Muscle of leg (tissue), 16 donors: Measurements from ENCODE around the gene SLC7A10. TPM values are rescaled to one million over a fixed set of nuclear protein-coding genes. Genes with fewer than 3 reads are reported as not detected.

Experiments
- DNase-seq: peaks from one replicate; pipeline ENCODE4 v3.0.0; 2013
- H3K27ac ChIP-seq: one replicate; pipeline ENCODE4 v1.5.1; 2013; ENCODE audit warnings: mild to moderate bottlenecking, low read length, control low read depth
- H3K27me3 ChIP-seq: one replicate; pipeline ENCODE4 v1.6.1; 2013; ENCODE audit warnings: low read length; ENCODE audit not compliant: control insufficient read depth, insufficient read depth
- H3K36me3 ChIP-seq: one replicate; pipeline ENCODE4 v1.6.1; 2013; ENCODE audit warnings: low read length; ENCODE audit not compliant: control insufficient read depth, insufficient read depth
- H3K4me1 ChIP-seq: one replicate; pipeline ENCODE4 v1.6.1; 2013; ENCODE audit warnings: low read length; ENCODE audit not compliant: control insufficient read depth, insufficient read depth
- H3K4me3 ChIP-seq: one replicate; pipeline ENCODE4 v1.5.1; 2013; ENCODE audit warnings: low read length, control low read depth
- H3K9me3 ChIP-seq: replicated peaks from 2 replicates; pipeline ENCODE4 v1.6.1; 2013; ENCODE audit warnings: low read depth, low read length; ENCODE audit not compliant: control insufficient read depth
- WGBS: methylation state at CpG from one replicate; pipeline ENCODE4 v1.1.5; 2013; ENCODE audit warnings: missing lambda C conversion rate; ENCODE audit not compliant: insufficient coverage; 5-methylcytosine and 5-hydroxymethylcytosine counted together
- long read RNA-seq, 11 donors: transcript quantifications; one replicate each; lab custom pipeline, GENCODE V29; 2026
- polyA plus RNA-seq, 8 donors: library from polyadenylated mRNA; unstranded; fragments of 120-200 nt; gene quantifications; one replicate each; pipeline versions ENCODE4 v1.2.1 to v1.2.3, GENCODE V29; 2013; ENCODE audit warnings: inconsistent platforms in 1 of 8, low replicate concordance in 1 of 8; ENCODE audit not compliant: insufficient read length in 8 of 8, insufficient read depth in 1 of 8
- total RNA-seq: library from RNA; stranded (reverse); fragments of 120-200 nt; gene quantifications from one replicate; pipeline ENCODE4 v1.2.4, GENCODE V29; 2013

Gene SLC7A10
- total RNA-seq (4.7 TPM), polyA plus RNA-seq (10 to 100 TPM in 4 of 8 donors, 1 to 10 TPM in 4; 4.9 to 12.2 (median 9.9) TPM)
- long read RNA-seq, donor 1, partial matches to known transcripts, result 0 of 3 reads
- long read RNA-seq, donor 1, other reads (novel, unspliced or antisense), result 0 of 3 reads
- long read RNA-seq, donor 2, result 0 reads
- long read RNA-seq, donor 3, transcript SLC7A10-201 (11 exons, 1,946 nt), result major isoform, 5 of 5 reads
- long read RNA-seq, donor 3, partial matches to known transcripts, result 0 of 5 reads
- long read RNA-seq, donor 3, other reads (novel, unspliced or antisense), result 0 of 5 reads
- long read RNA-seq, donor 4, partial matches to known transcripts, result 0 of 3 reads
- long read RNA-seq, donor 4, other reads (novel, unspliced or antisense), result 0 of 3 reads
- long read RNA-seq, donor 5, partial matches to known transcripts, result 0 of 3 reads
- long read RNA-seq, donor 5, other reads (novel, unspliced or antisense), result 0 of 3 reads
- long read RNA-seq, donor 6, partial matches to known transcripts, result 0 of 3 reads
- long read RNA-seq, donor 6, other reads (novel, unspliced or antisense), result 0 of 3 reads
- long read RNA-seq, donor 7, partial matches to known transcripts, result 0 of 2 reads
- long read RNA-seq, donor 7, other reads (novel, unspliced or antisense), result 0 of 2 reads
- long read RNA-seq, donor 8, result 0 reads
- long read RNA-seq, donor 9, partial matches to known transcripts, result 0 of 1 reads
- long read RNA-seq, donor 9, other reads (novel, unspliced or antisense), result 0 of 1 reads
- long read RNA-seq, donor 10, partial matches to known transcripts, result 0 of 4 reads
- long read RNA-seq, donor 10, other reads (novel, unspliced or antisense), result 0 of 4 reads
- long read RNA-seq, donor 11, result 0 reads

DNA sequence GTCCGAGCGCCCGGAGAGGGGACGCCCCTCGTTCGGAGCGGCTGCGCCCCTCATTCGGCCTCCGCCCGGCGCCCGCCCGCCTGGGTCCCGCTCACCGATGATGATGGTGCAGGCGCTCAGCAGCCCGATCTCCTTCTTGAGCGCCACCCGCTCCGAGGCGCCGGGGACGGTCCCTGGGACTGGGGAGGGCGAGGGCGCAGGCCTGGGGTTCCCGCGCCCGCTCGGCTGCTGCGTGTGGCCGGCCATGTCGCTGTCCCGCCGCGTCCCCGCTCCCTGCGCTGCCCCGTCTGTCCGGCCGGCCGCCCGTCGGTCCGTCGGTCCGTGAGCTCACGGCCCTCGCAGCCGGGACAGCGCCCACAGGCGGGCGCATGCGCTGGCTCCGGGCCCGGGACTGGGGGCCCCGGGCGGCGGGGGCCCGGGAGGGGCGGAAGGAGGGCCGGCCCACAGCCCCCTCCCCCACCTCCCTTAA is at the start of gene SLC7A10:
Gene SLC7A10 (minus strand): TSS at position 393 of the 469 bp plus-strand sequence. CDS start 147 bp downstream, at position 246.
- no peak within 1 kb of the TSS for H3K27ac ChIP-seq
- peaks cover 54% of the 10 kb centered on the region for H3K27me3 ChIP-seq
- peaks cover 16% of the 10 kb centered on the region for H3K4me1 ChIP-seq
- peaks cover 16% of the 10 kb centered on the region for H3K9me3 ChIP-seq
- peak within 1 kb of the TSS; percentile 34 for H3K4me3 ChIP-seq
- H3K36me3 ChIP-seq, result no peaks in the 10 kb centered on the region
- DNase-seq, result peak; percentile 58
- WGBS, result under 1% methylated on average over 35 of the region's 62 CpGs

DNA sequence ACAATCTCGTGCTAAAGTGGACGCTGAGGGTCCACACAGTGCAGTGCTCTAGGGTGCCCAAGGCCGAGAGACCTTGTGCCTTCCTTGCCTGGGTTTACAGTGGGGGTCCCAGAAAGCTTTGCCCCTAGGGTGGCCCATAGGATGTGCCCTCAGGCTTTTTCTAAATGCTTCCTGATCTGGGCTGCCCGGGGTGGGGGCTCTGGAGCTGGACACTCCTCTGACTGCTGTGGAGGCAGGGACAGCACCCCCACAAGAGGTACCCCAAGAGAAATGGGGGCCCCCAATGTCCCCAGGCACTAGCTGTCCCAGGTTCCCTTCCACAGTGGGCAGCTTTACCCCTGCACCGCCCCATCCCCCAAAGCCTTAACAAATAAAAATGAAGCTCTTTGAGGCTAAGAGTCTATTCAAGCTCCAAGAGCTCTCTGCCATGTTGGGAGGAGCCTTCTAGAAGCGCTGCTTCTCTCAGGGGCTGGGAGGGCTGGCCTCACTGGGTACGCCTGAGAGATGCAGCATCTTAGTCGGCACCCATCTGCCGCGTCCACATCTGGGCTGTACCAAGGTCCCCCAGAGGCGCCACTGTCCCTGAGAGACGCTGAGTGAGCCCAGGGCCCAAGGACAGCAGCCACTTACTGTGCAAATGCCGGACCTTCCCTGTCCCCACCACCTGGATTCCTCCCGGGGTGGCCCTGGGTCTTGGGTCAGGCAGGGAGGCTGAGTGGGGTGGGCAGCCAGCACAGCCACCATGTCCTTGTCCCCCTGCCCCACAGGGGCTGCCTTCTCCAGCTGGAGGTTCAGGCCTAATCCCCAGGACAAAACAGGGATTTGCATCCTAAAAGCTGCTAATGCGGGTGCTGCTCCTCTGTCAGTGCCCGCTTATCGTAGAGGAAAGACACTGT is 49.3 kb upstream of the SLC7A10 start:
- H3K4me3 ChIP-seq, result no peak overlapping the region
- H3K9me3 ChIP-seq, result no peaks in the 10 kb centered on the region
- no peaks in the 10 kb centered on the region for H3K27me3 ChIP-seq
- 81% methylated on average over 14 of the region's 17 CpGs for WGBS
- peak overlapping the region; percentile 13 for H3K27ac ChIP-seq
- DNase-seq, result no peak
- H3K36me3 ChIP-seq, result no peaks in the 10 kb centered on the region
- H3K4me1 ChIP-seq, result peaks cover 36% of the 10 kb centered on the region

DNA sequence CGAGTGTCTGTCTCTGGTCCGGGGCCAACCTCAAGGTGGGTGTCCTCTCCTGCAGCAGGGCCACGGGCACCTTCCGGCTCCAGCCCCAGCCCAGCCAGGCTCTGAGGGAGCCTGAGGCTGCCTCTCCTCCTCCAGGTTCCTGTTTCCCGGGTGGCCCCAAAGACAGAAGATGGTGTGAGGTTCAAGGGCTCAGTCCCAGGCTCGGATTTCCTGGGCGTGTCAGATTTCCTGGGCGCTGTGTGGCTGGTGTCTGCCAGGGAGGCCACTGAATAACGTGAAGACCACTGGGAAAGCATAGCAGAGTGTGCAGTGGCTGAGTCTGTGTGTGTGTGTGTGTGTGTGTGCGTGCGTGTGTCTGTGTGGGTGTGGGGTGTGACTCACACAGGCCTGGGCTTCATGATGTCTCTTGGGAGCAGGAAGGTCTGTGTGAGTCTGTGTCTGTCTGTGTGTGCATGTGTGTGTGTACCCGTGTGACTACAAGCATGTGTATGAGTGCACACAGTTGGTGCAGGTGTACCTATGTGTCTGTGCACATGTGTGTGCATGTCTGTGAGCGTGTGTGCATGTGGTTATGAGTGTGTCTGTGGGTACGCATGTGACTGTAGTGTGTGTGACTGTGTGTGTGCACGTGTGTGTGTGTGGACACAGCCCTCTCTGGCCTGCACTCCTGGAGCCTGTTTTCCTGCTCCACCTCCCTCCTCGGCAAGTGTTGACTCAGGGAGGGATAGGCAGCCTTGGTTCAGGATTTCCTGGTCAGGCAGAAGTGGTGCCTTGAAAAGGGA is 48.4 kb upstream of the SLC7A10 start:
- 19% methylated on average over 11 of the region's 16 CpGs for WGBS
- Histone ChIP-seq H3K27me3 (no peaks in the 10 kb centered on the region), H3K9me3 (no peaks in the 10 kb centered on the region), H3K4me3 (no peak overlapping the region), H3K36me3 (no peaks in the 10 kb centered on the region), H3K4me1 (peaks cover 35% of the 10 kb centered on the region), H3K27ac (peak overlapping the region; percentile 13)
- DNase-seq, result peak; percentile 85

DNA sequence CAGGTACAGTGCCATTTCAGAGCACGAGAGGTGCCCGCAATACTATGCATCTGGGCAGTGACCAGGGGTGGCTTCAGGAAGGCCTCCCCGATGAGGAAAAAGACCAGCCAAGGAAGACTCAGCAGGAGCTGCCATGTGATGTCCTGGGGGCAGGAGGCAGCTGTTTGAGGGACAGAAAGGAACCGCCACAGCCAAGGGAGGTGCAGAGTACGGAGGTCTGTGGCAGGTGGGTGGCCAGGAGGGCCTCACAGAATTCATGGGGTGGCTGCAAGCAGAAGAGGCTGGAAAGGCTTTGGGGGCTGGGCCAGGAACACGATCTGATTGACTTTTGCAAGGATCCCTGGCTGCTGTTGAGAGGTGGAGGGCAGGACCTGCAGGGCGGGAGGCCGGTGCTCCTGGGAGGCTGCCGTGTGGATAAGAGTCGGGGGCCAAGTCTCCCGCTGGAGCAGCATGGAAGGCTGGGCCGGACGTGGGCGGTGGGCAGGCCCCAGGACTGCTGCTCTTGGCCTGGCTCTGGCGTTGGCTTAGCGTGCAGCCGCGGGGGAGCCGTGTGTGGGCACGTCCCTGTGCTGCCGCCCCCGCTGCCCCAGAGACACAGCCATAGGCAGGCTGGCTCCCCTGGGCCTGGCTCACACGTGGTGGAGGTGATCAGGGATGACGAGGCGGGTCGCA is 47.6 kb upstream of the SLC7A10 start:
- Histone ChIP-seq H3K27me3 (no peaks in the 10 kb centered on the region), H3K9me3 (no peaks in the 10 kb centered on the region), H3K27ac (no peak overlapping the region), H3K36me3 (no peaks in the 10 kb centered on the region), H3K4me1 (peaks cover 32% of the 10 kb centered on the region), H3K4me3 (no peak overlapping the region)
- WGBS, result 44% methylated on average over 11 of the region's 26 CpGs
- DNase-seq, result no peak

DNA sequence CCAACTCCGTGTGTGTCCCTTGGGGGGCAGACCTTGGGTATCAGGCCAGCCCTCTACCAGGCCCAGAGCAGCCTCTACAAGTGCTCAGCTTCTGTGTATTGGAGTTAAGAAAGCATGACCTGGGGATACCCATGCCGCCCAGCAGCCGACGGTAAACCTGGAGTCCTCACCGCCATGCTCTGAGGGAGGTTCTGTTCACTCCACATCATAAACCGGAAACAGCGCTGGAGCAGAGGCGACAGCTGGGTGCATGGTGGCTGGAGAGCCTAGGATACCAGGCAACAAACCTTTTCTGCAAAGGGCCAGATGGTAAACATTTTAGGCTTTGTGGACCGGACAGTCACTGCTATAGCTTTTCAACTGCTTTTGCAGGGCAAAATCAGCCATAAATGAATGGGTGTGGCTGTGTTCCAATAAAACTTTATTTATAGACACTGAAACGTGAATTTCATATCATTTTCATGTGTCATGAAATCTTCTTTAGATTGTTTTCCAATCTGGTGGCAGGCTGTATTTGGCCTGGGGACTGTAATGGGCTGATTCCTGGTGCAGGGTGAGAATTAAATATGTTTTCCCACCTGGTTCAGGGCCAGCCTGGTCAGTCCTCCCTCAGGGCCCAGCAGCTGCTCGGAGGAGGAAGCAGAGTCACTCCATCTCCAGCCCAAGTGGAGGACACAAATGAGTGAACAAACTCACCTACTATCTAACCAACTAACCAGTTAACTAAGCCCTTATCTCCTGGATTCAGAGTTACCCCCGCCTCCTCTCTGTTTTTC is 45.8 kb upstream of the SLC7A10 start:
- Histone ChIP-seq H3K4me3 (no peak overlapping the region), H3K27me3 (no peaks in the 10 kb centered on the region), H3K4me1 (peaks cover 30% of the 10 kb centered on the region), H3K36me3 (no peaks in the 10 kb centered on the region), H3K9me3 (no peaks in the 10 kb centered on the region), H3K27ac (no peak overlapping the region)
- no peak for DNase-seq
- WGBS, result 67% methylated on average over 9 of the region's 12 CpGs

DNA sequence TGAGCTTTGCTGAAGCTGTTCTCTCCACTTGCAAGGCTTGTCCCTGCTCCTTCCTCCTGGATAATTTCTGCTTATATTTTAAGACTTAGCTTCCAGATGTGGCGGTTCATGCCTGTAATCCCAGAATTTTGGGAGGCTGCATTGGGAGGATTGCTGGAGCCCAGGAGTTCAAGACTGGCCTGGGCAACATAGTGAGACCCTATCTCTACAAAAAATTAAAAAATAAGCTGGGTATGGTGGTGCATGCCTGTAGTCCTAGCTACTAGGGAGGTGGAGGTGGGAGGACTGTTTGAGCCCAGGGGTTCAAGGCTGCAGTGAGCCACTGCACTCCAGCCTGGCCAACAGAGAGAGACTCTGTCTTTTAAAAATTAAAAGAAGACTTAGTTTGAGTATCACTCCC is 45.1 kb upstream of the SLC7A10 start:
- H3K36me3 ChIP-seq, result no peaks in the 10 kb centered on the region
- WGBS, result 100% methylated on average over 1 of the region's 1 CpG
- no peak overlapping the region for H3K4me3 ChIP-seq
- H3K9me3 ChIP-seq, result no peaks in the 10 kb centered on the region
- H3K27ac ChIP-seq, result no peak overlapping the region
- peaks cover 30% of the 10 kb centered on the region for H3K4me1 ChIP-seq
- H3K27me3 ChIP-seq, result no peaks in the 10 kb centered on the region
- no peak for DNase-seq

DNA sequence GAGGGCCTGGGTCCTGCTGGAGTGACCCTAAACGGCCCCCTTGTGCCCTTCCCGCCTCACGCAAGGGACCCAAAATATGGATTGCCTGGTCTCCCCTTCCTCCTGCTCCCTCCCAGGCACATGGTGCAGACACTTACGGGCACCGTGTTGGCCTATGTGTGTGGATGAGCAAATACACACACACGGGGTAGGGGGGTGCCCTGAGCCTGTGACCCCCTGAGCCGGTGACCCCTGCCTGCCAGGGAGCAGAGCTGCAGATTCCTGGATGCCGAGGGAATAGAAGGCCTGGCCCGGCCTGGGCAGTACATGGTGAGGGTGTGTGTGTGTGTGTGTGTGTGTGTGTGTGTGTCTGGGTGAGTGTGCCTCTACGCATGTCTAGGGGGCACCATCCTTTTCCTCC is 43.4 kb upstream of the SLC7A10 start:
- no peak overlapping the region for H3K4me3 ChIP-seq
- H3K27ac ChIP-seq, result no peak overlapping the region
- DNase-seq, result no peak

DNA sequence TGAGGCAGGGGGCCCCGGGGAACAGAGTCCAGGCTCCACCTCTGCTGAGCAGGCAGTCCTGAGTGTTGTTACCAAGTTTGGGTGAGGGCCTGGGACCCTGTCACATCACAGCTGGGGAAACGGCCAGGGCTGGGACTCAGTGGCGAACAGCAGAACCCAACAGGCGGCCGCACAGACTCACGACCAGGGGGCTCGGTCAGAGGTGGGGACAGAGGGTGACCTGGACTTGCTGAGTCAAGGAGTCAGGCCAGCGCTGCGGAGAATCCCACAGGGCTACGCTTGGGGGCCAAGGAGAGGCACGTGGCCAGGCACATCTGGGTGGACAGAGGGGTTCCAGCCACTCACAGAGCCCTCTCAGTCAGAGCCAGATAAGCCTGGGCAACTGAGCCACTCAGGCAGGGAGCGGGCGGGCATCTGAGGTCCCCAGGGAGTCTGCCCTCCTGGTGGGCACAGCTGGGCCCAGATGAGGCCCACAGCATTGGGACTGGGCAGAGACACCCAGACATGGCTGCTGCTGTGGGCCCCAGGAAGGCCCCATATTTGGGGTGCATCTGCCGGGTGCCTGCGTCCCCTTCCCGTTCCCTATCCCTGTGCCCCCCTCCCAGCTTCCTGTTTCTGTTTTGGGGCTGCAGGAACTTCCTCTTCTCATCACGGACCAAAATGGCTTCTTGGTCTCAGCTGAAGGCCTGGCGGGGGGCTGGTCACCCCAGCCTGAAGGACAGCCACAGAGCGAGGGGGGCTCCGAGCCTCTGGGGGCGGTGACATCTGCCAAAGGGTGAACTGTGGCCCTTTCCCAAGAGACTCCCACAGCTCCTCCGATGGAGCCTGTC is 42.7 kb upstream of the SLC7A10 start:
- no peaks in the 10 kb centered on the region for H3K36me3 ChIP-seq
- H3K4me1 ChIP-seq, result peaks cover 15% of the 10 kb centered on the region
- WGBS, result 70% methylated on average over 20 of the region's 22 CpGs
- H3K27me3 ChIP-seq, result no peaks in the 10 kb centered on the region
- peak; percentile 46 for DNase-seq
- no peak overlapping the region for H3K27ac ChIP-seq
- H3K4me3 ChIP-seq, result no peak overlapping the region
- H3K9me3 ChIP-seq, result no peaks in the 10 kb centered on the region

More for the DNA sequence above, 43.4 kb upstream of the SLC7A10 start:
- WGBS, result 90% methylated on average over 7 of the region's 10 CpGs
- no peaks in the 10 kb centered on the region for H3K9me3 ChIP-seq
- H3K27me3 ChIP-seq, result no peaks in the 10 kb centered on the region
- H3K4me1 ChIP-seq, result peaks cover 22% of the 10 kb centered on the region
- H3K36me3 ChIP-seq, result no peaks in the 10 kb centered on the region
